Neural crest cell (in vitro differentiated cells): ENCODE data around the gene RSPRY1. TPM values are rescaled to one million over a fixed set of nuclear protein-coding genes. Genes with fewer than 3 reads are reported as not detected.

Experiments used
- DNase-seq: peaks from one replicate; pipeline ENCODE4 v3.0.0; 2021; ENCODE audit warnings: low read depth, mixed read lengths, low spot score
- H3K27ac Mint-ChIP-seq: one replicate; pipeline ENCODE4 v1.8.0; 2021; ENCODE audit warnings: mild to moderate bottlenecking, mixed read lengths; ENCODE audit not compliant: unreplicated experiment
- H3K27me3 Mint-ChIP-seq: 2 replicates; pipeline ENCODE4 v1.8.0; 2021; ENCODE audit warnings: low read depth, mild to moderate bottlenecking, mixed read lengths
- H3K36me3 Mint-ChIP-seq: 2 replicates; pipeline ENCODE4 v1.8.0; 2021; ENCODE audit warnings: low read depth, mild to moderate bottlenecking, mixed read lengths
- H3K4me1 Mint-ChIP-seq: 2 replicates; pipeline ENCODE4 v1.8.0; 2021; ENCODE audit warnings: mixed read lengths
- H3K4me3 Mint-ChIP-seq: one replicate; pipeline ENCODE4 v1.8.0; 2021; ENCODE audit warnings: mild to moderate bottlenecking, mixed read lengths
- H3K9me3 Mint-ChIP-seq: 2 replicates; pipeline ENCODE4 v1.8.0; 2021; ENCODE audit warnings: mixed read lengths
- CTCF ChIP-seq: fragments of 200-600 bp; sonication (generic); conservative IDR thresholded peaks from 2 replicates; pipeline ENCODE4 v1.5.0; 2021; ENCODE audit warnings: antibody characterized with exemption, mild to moderate bottlenecking
- total RNA-seq: library from RNA; stranded (reverse); gene quantifications from 2 replicates; pipeline ENCODE4 v1.2.1, GENCODE V29; 2021

The RSPRY1 gene
- total RNA-seq, 1 donor from 2014 or later, result 53.4 TPM

GRCh38 chr16:57238682-57239081 is 52.6 kb downstream of the RSPRY1 start:
- H3K36me3 Mint-ChIP-seq, result peaks cover 25% of the 10 kb centered on the region
- no peak overlapping the region for H3K4me3 Mint-ChIP-seq
- H3K4me1 Mint-ChIP-seq, result no peaks in the 10 kb centered on the region
- no peak overlapping the region for H3K27ac Mint-ChIP-seq
- no peak for TF ChIP-seq CTCF
- DNase-seq, result no peak
- no peaks in the 10 kb centered on the region for H3K9me3 Mint-ChIP-seq
- no peaks in the 10 kb centered on the region for H3K27me3 Mint-ChIP-seq

DNA sequence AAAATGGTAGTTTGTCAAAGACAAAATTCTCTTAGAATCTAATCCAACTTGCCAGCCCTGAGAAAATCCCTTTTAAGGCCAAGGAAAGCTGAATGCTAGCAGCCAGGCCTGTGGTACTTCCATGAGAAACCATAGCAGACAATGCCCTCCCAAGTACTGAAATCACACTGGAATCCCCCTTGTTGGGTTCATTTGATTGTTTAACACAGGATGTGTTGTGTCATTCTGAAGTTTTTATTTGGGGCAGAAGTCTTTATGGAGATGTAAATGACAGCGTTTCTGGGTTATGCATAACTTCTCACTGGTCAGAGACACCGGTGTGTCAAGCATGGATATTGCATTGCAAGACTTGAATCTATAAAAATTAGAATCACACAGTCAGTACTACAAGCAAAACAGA is 53.0 kb downstream of the RSPRY1 start:
- no peak for TF ChIP-seq CTCF
- no peaks in the 10 kb centered on the region for H3K4me1 Mint-ChIP-seq
- peaks cover 21% of the 10 kb centered on the region for H3K36me3 Mint-ChIP-seq
- H3K27ac Mint-ChIP-seq, result no peak overlapping the region
- H3K9me3 Mint-ChIP-seq, result no peaks in the 10 kb centered on the region
- no peak overlapping the region for H3K4me3 Mint-ChIP-seq
- no peaks in the 10 kb centered on the region for H3K27me3 Mint-ChIP-seq
- no peak for DNase-seq

- Mint-ChIP-seq H3K4me1 (peaks cover 11% of the 10 kb centered on the region), H3K9me3 (no peaks in the 10 kb centered on the region), H3K27ac (no peak overlapping the region), H3K36me3 (peaks cover 15% of the 10 kb centered on the region), H3K27me3 (no peaks in the 10 kb centered on the region), H3K4me3 (peak overlapping the region; percentile 17)
- no peak for TF ChIP-seq CTCF
- DNase-seq, result no peak
Observed at GRCh38 chr16:57240851-57241250, 54.7 kb downstream of the RSPRY1 start.

- TF ChIP-seq CTCF, result no peak
- Mint-ChIP-seq H3K27ac (no peak overlapping the region), H3K27me3 (no peaks in the 10 kb centered on the region), H3K4me3 (peak overlapping the region; percentile 74), H3K36me3 (peaks cover 9% of the 10 kb centered on the region), H3K4me1 (peaks cover 16% of the 10 kb centered on the region), H3K9me3 (no peaks in the 10 kb centered on the region)
- no peak for DNase-seq
Observed at GRCh38 chr16:57242650-57243049, 56.5 kb downstream of the RSPRY1 start.

DNA sequence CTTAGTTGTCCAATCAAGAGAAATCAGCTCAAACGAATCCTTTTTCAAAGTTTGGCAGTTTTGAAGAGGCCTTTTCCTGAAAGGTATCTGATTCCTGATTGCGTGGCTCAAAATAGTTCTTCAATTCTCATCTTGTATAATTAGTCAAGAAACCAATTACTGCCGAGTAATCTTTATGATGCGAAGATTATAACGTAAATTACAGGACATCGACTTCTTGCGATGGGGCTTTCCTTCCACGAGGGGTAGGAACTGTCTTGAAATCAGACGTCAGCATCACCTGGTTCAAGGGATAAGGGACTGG is 58.3 kb downstream of the RSPRY1 start:
- peaks cover 11% of the 10 kb centered on the region for H3K36me3 Mint-ChIP-seq
- peak overlapping the region; percentile 95 for H3K4me3 Mint-ChIP-seq
- TF ChIP-seq CTCF, result peak; percentile 36
- H3K9me3 Mint-ChIP-seq, result no peaks in the 10 kb centered on the region
- no peaks in the 10 kb centered on the region for H3K27me3 Mint-ChIP-seq
- peaks cover 16% of the 10 kb centered on the region for H3K4me1 Mint-ChIP-seq
- no peak for DNase-seq
- H3K27ac Mint-ChIP-seq, result peak overlapping the region; percentile 98
